Stomach (tissue), 4 donors: ENCODE data around the gene LRP1B.

Experiments used
- POLR2A ChIP-seq, 4 donors: fragments of 450-650 bp; IDR thresholded peaks; one replicate each; pipeline ENCODE4 v1.6.1; 2016; ENCODE audit warnings: antibody characterized with exemption in 4 of 4, control low read depth in 2 of 4, mild to moderate bottlenecking in 1 of 4, moderate library complexity in 1 of 4
- TF ChIP-seq, protein P1 (sequence below), 7 experiments: fragments of 450-650 bp in 4 of 7; fragments of 200-600 bp in 3 of 7; sonication (generic) in 3 of 7; IDR thresholded peaks; one replicate each; pipeline ENCODE4 v1.5.1; 2016 to 2019; ENCODE audit warnings: antibody characterized with exemption in 7 of 7, control low read depth in 2 of 7, mild to moderate bottlenecking in 1 of 7

DNA sequence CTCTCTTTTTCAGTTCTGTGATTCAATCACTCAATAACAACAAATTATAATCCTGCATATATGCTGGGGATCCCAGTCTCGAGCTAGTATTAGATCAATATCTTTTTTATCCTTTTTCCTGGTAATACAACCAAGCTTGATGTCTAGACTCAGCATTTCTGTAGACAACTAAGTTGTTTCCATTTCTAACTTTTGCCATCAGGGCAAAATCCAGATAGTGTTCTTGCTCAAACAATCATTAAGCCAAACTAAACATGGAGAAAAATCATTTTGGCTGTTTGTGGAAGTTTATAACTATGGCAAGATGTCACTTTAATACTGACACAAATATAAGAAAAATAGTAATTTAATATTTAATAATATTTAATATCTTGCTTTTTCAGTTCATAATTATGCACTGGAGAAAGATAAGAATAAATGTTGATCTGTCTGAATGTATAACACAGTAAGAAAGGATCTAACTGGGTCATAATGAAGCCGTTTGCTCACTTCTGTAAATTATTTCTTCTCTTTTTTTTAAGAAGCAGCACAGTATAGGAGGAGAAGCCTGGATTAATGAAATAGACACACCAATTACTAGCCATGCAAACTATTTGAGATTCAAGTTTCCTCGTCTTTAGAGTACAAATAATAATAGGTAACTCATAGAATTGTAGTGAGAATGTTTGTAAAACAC lies 979.1 kb downstream of the LRP1B start:
- no peak for TF ChIP-seq POLR2A (IDR thresholded peaks at IDR 0.05)
- TF ChIP-seq, protein P1, sequence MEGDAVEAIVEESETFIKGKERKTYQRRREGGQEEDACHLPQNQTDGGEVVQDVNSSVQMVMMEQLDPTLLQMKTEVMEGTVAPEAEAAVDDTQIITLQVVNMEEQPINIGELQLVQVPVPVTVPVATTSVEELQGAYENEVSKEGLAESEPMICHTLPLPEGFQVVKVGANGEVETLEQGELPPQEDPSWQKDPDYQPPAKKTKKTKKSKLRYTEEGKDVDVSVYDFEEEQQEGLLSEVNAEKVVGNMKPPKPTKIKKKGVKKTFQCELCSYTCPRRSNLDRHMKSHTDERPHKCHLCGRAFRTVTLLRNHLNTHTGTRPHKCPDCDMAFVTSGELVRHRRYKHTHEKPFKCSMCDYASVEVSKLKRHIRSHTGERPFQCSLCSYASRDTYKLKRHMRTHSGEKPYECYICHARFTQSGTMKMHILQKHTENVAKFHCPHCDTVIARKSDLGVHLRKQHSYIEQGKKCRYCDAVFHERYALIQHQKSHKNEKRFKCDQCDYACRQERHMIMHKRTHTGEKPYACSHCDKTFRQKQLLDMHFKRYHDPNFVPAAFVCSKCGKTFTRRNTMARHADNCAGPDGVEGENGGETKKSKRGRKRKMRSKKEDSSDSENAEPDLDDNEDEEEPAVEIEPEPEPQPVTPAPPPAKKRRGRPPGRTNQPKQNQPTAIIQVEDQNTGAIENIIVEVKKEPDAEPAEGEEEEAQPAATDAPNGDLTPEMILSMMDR (IDR thresholded peaks at IDR 0.05): no peak
